ENCODE results near the gene CCDC86.

CCDC86 gene

DNA sequence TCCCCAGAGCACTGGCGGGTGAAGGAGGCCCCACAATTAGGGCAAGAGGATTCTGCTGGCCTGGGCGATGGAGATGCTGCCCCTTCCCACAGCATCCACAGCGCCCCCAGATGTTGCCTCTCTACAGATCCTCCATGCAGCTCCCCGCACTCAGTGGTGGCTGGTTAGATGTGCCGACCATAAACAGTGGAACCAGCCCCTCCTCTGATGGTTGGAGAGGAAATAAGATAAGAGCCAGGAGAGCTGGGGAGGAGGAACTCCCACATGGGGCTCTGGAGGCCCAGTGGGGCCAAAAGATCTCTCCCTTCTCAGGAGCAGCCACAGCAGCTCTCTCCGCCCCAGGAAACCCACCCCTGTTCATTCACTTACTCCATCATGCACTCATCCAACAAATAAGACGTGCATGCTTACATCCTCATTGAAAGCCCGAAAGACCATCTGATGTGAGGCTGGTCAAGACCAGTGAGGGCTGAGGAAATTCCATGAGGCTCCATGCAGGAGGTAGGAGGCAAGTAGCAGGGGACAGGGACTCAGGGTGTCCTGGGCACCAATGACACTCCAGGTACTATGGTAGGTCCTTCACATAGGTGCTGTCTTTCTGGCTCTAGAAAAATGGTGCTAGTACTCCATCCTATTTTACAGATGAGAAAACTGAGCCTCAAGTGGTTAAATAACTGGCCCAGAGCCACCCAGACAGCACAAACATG lies 12.4 kb downstream of the CCDC86 start:
- ATAC-seq (ENCODE audit: insufficient read depth, low read depth): no peak
- TF ChIP-seq, protein P1, sequence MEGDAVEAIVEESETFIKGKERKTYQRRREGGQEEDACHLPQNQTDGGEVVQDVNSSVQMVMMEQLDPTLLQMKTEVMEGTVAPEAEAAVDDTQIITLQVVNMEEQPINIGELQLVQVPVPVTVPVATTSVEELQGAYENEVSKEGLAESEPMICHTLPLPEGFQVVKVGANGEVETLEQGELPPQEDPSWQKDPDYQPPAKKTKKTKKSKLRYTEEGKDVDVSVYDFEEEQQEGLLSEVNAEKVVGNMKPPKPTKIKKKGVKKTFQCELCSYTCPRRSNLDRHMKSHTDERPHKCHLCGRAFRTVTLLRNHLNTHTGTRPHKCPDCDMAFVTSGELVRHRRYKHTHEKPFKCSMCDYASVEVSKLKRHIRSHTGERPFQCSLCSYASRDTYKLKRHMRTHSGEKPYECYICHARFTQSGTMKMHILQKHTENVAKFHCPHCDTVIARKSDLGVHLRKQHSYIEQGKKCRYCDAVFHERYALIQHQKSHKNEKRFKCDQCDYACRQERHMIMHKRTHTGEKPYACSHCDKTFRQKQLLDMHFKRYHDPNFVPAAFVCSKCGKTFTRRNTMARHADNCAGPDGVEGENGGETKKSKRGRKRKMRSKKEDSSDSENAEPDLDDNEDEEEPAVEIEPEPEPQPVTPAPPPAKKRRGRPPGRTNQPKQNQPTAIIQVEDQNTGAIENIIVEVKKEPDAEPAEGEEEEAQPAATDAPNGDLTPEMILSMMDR (IDR thresholded peaks at IDR 0.05; ENCODE audit: borderline replicate concordance, extremely low read depth, low read length, poor library complexity, severe bottlenecking): no peak
- no peak for TF ChIP-seq EZH2 (IDR thresholded peaks at IDR 0.05; ENCODE audit: borderline replicate concordance, low read depth, low read length, severe bottlenecking)

DNA sequence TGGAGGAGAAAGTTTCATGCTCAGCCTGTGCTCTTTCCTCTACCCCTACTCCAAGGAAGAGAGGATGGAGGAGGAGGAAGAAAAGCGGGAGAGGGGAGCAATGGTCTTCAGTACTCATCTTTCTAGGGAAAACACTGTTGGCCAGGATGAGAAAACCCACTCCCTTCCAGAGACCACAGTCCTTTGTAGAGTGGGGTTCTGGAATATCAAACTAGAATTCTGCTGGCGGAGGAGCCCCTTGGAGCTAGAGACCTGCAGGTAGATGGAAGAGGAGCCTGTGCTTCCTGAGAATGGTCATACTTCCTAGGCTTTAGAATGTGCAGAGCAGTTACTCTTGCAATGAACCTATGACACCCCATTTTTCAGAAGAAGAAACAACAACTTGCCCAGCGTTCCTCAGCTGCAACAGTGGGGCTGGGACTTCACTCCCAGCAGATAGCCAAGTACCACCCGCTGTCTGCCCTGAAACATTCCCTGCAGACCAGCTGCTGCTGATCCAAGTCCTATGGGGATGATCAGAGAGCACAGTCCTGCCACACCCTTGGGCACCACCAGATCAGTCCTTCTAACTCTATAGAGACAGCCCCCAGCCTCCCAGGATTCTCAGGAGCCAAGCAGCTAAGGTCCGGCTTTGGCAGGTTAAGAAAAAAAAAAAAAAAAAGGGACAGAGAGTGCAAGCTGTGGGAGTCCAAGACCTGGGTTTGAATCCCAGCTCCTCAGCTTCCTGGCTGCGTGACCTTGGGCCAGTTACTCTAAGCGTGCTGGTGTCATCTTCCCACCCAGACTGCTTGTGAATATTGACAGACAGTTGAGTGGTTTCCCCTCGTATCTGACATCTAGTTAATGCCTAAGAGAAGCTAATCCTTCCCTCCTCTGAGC lies 13.2 kb downstream of the CCDC86 start:
- H3K4me2 ChIP-seq (ENCODE audit: insufficient read depth, low read length): no peak overlapping the region
- peaks cover 12% of the 10 kb centered on the region for H3K4me1 ChIP-seq (ENCODE audit: insufficient read depth, low read length)
- H2AFZ ChIP-seq (ENCODE audit: low read depth, low read length): no peak overlapping the region
- ATAC-seq (ENCODE audit: insufficient read depth, low read depth): no peak
- H3K36me3 ChIP-seq (ENCODE audit: insufficient read depth, low read length): peaks cover 17% of the 10 kb centered on the region
- H3K4me3 ChIP-seq (ENCODE audit: low read depth in 1 of 2, low read length in 2 of 2): no peak overlapping the region
- H3K9ac ChIP-seq (ENCODE audit: low read depth, low read length): no peak overlapping the region
- no peak for TF ChIP-seq EZH2 (IDR thresholded peaks at IDR 0.05; ENCODE audit: borderline replicate concordance, low read depth, low read length, severe bottlenecking)
- TF ChIP-seq, protein P1 (IDR thresholded peaks at IDR 0.05; ENCODE audit: borderline replicate concordance, extremely low read depth, low read length, poor library complexity, severe bottlenecking): no peak
- no peaks in the 10 kb centered on the region for H3K27me3 ChIP-seq (ENCODE audit: insufficient read depth, low read length, poor library complexity)
- no peaks in the 10 kb centered on the region for H3K79me2 ChIP-seq (ENCODE audit: insufficient read depth, low read length)
- H4K20me1 ChIP-seq (ENCODE audit: insufficient read depth, low read length): no peaks in the 10 kb centered on the region
- DNase-seq: no peak
- H3K9me3 ChIP-seq (ENCODE audit: insufficient read depth, low read length, severe bottlenecking): no peaks in the 10 kb centered on the region
- H3K27ac ChIP-seq (ENCODE audit: low read length): no peak overlapping the region

More for the DNA sequence above, 12.4 kb downstream of the CCDC86 start:
- no peaks in the 10 kb centered on the region for H3K9me3 ChIP-seq (ENCODE audit: insufficient read depth, low read length, severe bottlenecking)
- H3K79me2 ChIP-seq (ENCODE audit: insufficient read depth, low read length): no peaks in the 10 kb centered on the region
- H3K4me3 ChIP-seq (ENCODE audit: low read depth in 1 of 2, low read length in 2 of 2): no peak overlapping the region
- no peak overlapping the region for H2AFZ ChIP-seq (ENCODE audit: low read depth, low read length)
- no peak overlapping the region for H3K9ac ChIP-seq (ENCODE audit: low read depth, low read length)
- peaks cover 25% of the 10 kb centered on the region for H3K36me3 ChIP-seq (ENCODE audit: insufficient read depth, low read length)
- H3K27ac ChIP-seq (ENCODE audit: low read length): no peak overlapping the region
- H3K4me2 ChIP-seq (ENCODE audit: insufficient read depth, low read length): no peak overlapping the region
- peaks cover 12% of the 10 kb centered on the region for H3K4me1 ChIP-seq (ENCODE audit: insufficient read depth, low read length)
- DNase-seq: no peak
- H3K27me3 ChIP-seq (ENCODE audit: insufficient read depth, low read length, poor library complexity): no peaks in the 10 kb centered on the region
- H4K20me1 ChIP-seq (ENCODE audit: insufficient read depth, low read length): no peaks in the 10 kb centered on the region

DNA sequence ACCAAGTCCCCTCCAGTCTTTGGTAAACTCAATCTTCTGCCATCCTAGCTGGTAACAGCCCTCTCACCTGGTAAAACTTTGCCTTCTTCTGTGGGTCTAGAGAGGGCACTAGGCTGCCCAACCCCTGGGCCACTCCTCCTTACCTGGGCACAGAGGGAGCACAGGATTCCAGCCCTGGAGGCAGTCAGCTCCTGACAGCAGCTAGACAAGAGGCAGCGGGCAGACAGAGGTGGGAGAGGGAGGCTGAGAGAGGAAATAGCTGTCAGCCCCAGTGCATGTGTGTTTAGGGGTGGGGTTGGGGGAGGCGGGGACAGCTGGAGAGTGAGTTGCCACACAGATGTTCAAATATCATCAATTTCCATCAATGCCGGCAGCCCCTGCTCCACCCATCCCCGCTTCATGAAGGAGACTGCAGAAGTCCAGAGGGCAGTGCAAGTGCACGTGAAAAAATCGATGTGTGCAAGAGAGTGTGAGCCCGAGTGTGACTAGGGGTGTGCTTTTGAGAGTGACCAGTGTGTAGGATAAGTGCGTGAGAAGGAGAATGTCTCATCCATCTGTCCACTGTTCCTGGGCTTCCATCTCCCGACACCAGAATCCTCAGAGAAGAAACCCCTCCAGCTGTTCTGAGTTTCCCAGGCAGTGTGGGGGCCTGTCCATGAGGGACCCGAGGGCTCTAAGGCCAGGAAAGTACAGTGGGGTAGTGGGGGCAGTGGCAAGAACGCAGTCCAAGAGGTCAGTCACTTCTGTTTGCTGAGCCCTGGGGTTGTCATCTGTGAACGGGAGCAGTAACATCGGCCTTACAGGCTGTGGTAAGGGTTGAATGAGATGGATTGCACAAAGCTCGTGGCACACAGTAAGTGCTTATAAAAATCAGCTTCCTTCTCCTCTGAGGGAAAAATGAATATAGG lies 14.1 kb downstream of the CCDC86 start, which contains the start of gene PTGDR2:
Gene PTGDR2, minus strand, starts transcription at position 225 of the 908 bp plus-strand sequence. CDS start 2,228 bp downstream, outside the sequence.
- ATAC-seq (ENCODE audit: insufficient read depth, low read depth): peak; percentile 69
- no peak within 1 kb of the TSS for H3K4me2 ChIP-seq (ENCODE audit: insufficient read depth, low read length)
- H4K20me1 ChIP-seq (ENCODE audit: insufficient read depth, low read length): no peaks in the 10 kb centered on the region
- peaks cover 12% of the 10 kb centered on the region for H3K4me1 ChIP-seq (ENCODE audit: insufficient read depth, low read length)
- TF ChIP-seq, protein P1 (IDR thresholded peaks at IDR 0.05; ENCODE audit: borderline replicate concordance, extremely low read depth, low read length, poor library complexity, severe bottlenecking): no peak
- no peak for TF ChIP-seq EZH2 (IDR thresholded peaks at IDR 0.05; ENCODE audit: borderline replicate concordance, low read depth, low read length, severe bottlenecking)
- no peaks in the 10 kb centered on the region for H3K9me3 ChIP-seq (ENCODE audit: insufficient read depth, low read length, severe bottlenecking)
- DNase-seq: peak; percentile 64
- no peaks in the 10 kb centered on the region for H3K79me2 ChIP-seq (ENCODE audit: insufficient read depth, low read length)
- no peak within 1 kb of the TSS for H2AFZ ChIP-seq (ENCODE audit: low read depth, low read length)
- H3K27ac ChIP-seq (ENCODE audit: low read length): no peak within 1 kb of the TSS
- H3K36me3 ChIP-seq (ENCODE audit: insufficient read depth, low read length): peaks cover 8% of the 10 kb centered on the region
- H3K4me3 ChIP-seq (ENCODE audit: low read depth in 1 of 2, low read length in 2 of 2): no peak within 1 kb of the TSS
- H3K9ac ChIP-seq (ENCODE audit: low read depth, low read length): no peak within 1 kb of the TSS
- H3K27me3 ChIP-seq (ENCODE audit: insufficient read depth, low read length, poor library complexity): no peaks in the 10 kb centered on the region
